ENCODE measurements around the gene SHQ1. TPM values are rescaled to one million over a fixed set of nuclear protein-coding genes. Genes with fewer than 3 reads are reported as not detected.

SHQ1 gene
- total RNA-seq, 1 experiment from 2014 or later = 32.5 TPM

- no peak overlapping the region for H2BK20ac ChIP-seq (ENCODE audit: low read depth, low read length, poor library complexity, severe bottlenecking)
- no CpG with 5 or more reads among the region's 6 CpGs for WGBS (ENCODE audit: extremely low coverage, insufficient read length, low lambda C conversion rate)
- H3K36me3 Mint-ChIP-seq (ENCODE audit: insufficient read depth in 1 of 3, low read depth in 3 of 3) = peaks cover under 1 to 9% (median 7%) of the 10 kb centered on the region in 3 experiments; a peak in 6 of 7 replicates
- no peak overlapping the region for H3K23ac ChIP-seq (ENCODE audit: insufficient read length, low read depth, low read length)
- no peaks in the 10 kb centered on the region for H3K79me1 ChIP-seq (ENCODE audit: insufficient read depth, low read depth, low read length, poor library complexity, severe bottlenecking)
- H4K8ac ChIP-seq (replicated peaks; ENCODE audit: insufficient read length, low read depth, low read length) = no peak overlapping the region
- H3K27me3 Mint-ChIP-seq (ENCODE audit: low read depth) = peaks cover 28% of the 10 kb centered on the region
- H3K27me3 ChIP-seq (ENCODE audit: insufficient read depth, low read length) = peaks cover 2% of the 10 kb centered on the region; the same call in 1 of the 2 replicates
- TF ChIP-seq CTCF (conservative IDR thresholded peaks at IDR 0.05) = no peak
- H3K9me3 ChIP-seq (ENCODE audit: control insufficient read depth, low read depth, low read length) = no peaks in the 10 kb centered on the region
- no peak overlapping the region for H4K91ac ChIP-seq (ENCODE audit: insufficient read length, low read depth, low read length)
- H3K14ac ChIP-seq (ENCODE audit: insufficient read depth, low read length) = no peak overlapping the region
- no peak overlapping the region for H3K56ac ChIP-seq (ENCODE audit: insufficient read length, low read depth, low read length)
- no peak overlapping the region for H3K27ac Mint-ChIP-seq
- no peak overlapping the region for H2BK15ac ChIP-seq (ENCODE audit: low read depth, low read length)
- H3K9me3 Mint-ChIP-seq = no peaks in the 10 kb centered on the region
- no peak overlapping the region for H3K4ac ChIP-seq (ENCODE audit: low read depth, low read length)
- H3K79me2 ChIP-seq (ENCODE audit: insufficient read depth, low read length) = no peaks in the 10 kb centered on the region; the same call in 1 of the 2 replicates
- peaks cover 17 to 25% of the 10 kb centered on the region in 2 experiments for H3K4me1 Mint-ChIP-seq
- peak overlapping the region; percentile 92 to 95 for H3K4me3 Mint-ChIP-seq
- H3K23me2 ChIP-seq (ENCODE audit: insufficient read length, low read depth, low read length, poor library complexity, severe bottlenecking) = peaks cover 12% of the 10 kb centered on the region
- no peaks in the 10 kb centered on the region for H4K20me1 ChIP-seq (ENCODE audit: control insufficient read depth, insufficient read depth, insufficient read length)
- no peak overlapping the region for H2AFZ ChIP-seq (ENCODE audit: low read length)
- peak overlapping the region; percentile 83 for H3K4me2 ChIP-seq (ENCODE audit: insufficient read depth, insufficient read length, low read length)
- DNase-seq = no peak
- H3K27ac ChIP-seq (ENCODE audit: insufficient read length, low read depth, low read length) = no peak overlapping the region
- H2BK12ac ChIP-seq (ENCODE audit: insufficient read length, low read depth, low read length) = no peak overlapping the region
- H2AK5ac ChIP-seq (ENCODE audit: insufficient read length, low read length) = no peak overlapping the region
- no peak overlapping the region for H2BK5ac ChIP-seq (ENCODE audit: insufficient read length, low read length)
- H4K5ac ChIP-seq (ENCODE audit: insufficient read length, low read depth, low read length) = no peak overlapping the region
- H3K18ac ChIP-seq (ENCODE audit: insufficient read length, low read depth, low read length) = no peak overlapping the region
- H3K9ac ChIP-seq (ENCODE audit: extremely low read depth, insufficient read length, low read length) = peak overlapping the region; percentile 17
- no peak overlapping the region for H3T11ph ChIP-seq (ENCODE audit: low read length)
- H2BK120ac ChIP-seq (ENCODE audit: low read depth, low read length, poor library complexity, severe bottlenecking) = no peak overlapping the region
- no peaks in the 10 kb centered on the region for H3K4me1 ChIP-seq (ENCODE audit: insufficient read depth, low read length)
Measured at GRCh38 chr3:72847282-72847681, 963 bp downstream of the SHQ1 start.
